Large intestine (tissue), 3 donors: ENCODE data around the gene SUN3. TPM values are rescaled to one million over a fixed set of nuclear protein-coding genes. Genes with fewer than 3 reads are reported as not detected.
"Not testable (repeated sequence)": the region's sequence is repeated elsewhere in the genome, so short reads cannot be mapped to it uniquely, and the experiment has no call there.

Source experiments
- DNase-seq, 2 donors: peaks; one replicate each; pipeline versions ENCODE4 v3.0.0 to v3.0.0-alpha.2; 2013
- H3K27ac ChIP-seq: one replicate; pipeline ENCODE4 v1.5.1; 2013; ENCODE audit warnings: low read length
- H3K27me3 ChIP-seq: 2 replicates; pipeline ENCODE4 v1.6.1; 2013; ENCODE audit warnings: low read length; ENCODE audit not compliant: control insufficient read depth, insufficient read depth
- H3K36me3 ChIP-seq: 2 replicates; pipeline ENCODE4 v1.6.1; 2013; ENCODE audit warnings: low read length; ENCODE audit not compliant: control insufficient read depth, insufficient read depth
- H3K4me1 ChIP-seq: one replicate; pipeline ENCODE4 v1.6.1; 2013; ENCODE audit warnings: low read length; ENCODE audit not compliant: control insufficient read depth, insufficient read depth
- H3K4me3 ChIP-seq: one replicate; pipeline ENCODE4 v1.5.1; 2013; ENCODE audit warnings: low read length
- H3K9me3 ChIP-seq: one replicate; pipeline ENCODE4 v1.6.1; 2013; ENCODE audit warnings: mild to moderate bottlenecking, low read depth, low read length, moderate library complexity; ENCODE audit not compliant: control insufficient read depth
- WGBS: methylation state at CpG from one replicate; pipeline ENCODE4 v1.1.5; 2013; ENCODE audit warnings: low lambda C conversion rate; ENCODE audit not compliant: insufficient coverage; 5-methylcytosine and 5-hydroxymethylcytosine counted together
- polyA plus RNA-seq: library from polyadenylated mRNA; unstranded; fragments of 120-200 nt; gene quantifications from one replicate; pipeline ENCODE4 v1.2.1, GENCODE V29; 2013

SUN3 gene
- polyA plus RNA-seq, 1 donor = not detected

DNA sequence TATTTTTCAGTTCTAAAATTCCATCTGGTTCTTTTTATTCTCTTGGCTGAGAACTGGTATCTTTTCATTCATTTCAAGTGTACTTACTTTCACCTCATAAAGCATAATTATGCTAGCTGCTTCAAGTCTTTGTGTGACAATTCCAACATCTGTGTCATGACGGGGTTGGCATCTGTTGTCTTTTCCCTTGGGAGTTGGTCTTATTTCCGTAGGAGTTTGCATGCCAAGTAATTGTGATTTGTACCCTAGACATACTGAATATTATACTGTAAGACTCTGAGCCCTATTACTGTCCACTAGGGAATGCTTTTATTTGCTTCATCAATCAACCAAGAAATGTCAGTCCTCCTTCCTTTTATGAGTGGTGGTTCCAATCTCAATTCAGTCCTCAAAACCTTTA, 24.9 kb downstream of the SUN3 start:
- Histone ChIP-seq H3K4me1 (no peaks in the 10 kb centered on the region), H3K9me3 (no peaks in the 10 kb centered on the region)
- no CpG with 5 or more reads among the region's 2 CpGs for WGBS

DNA sequence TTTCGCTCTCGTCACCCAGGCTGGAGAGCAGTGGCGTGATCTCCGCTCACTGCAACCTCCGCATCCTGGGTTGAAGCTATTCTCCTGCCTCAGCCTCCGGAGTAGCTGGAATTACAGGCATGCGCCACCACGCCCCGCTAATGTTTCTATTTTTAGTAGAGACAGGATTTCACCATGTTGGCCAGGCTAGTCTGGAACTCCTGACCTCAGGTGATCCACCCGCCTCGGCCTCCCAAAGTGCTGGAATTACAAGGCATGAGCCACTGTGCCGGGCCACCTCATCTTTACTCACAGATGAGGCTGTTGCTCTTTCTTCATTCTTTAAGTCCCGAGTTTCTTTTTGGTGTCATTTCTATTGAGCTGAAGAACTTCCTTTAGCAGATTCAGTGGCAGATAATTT, 28.7 kb downstream of the SUN3 start:
- WGBS = no CpG with 5 or more reads among the region's 13 CpGs
- not testable (repeated sequence) for H3K4me3 ChIP-seq, H3K27me3 ChIP-seq, DNase-seq, H3K4me1 ChIP-seq, H3K36me3 ChIP-seq, H3K27ac ChIP-seq, H3K9me3 ChIP-seq

More for the DNA sequence above, 24.9 kb downstream of the SUN3 start:
- no peaks in the 10 kb centered on the region for H3K36me3 ChIP-seq
- DNase-seq = no peak
- H3K27ac ChIP-seq = no peak overlapping the region
- no peaks in the 10 kb centered on the region for H3K27me3 ChIP-seq
- H3K4me3 ChIP-seq = no peak overlapping the region

- Histone ChIP-seq H3K36me3 (no peaks in the 10 kb centered on the region), H3K9me3 (no peaks in the 10 kb centered on the region), H3K27ac (no peak overlapping the region), H3K4me3 (no peak overlapping the region), H3K4me1 (no peaks in the 10 kb centered on the region), H3K27me3 (no peaks in the 10 kb centered on the region)
- WGBS = 94% methylated on average over 1 of the region's 12 CpGs
- no peak for DNase-seq
Measured at GRCh38 chr7:47999413-47999812, 29.5 kb downstream of the SUN3 start.

GRCh38 chr7:47992446-47992845, 36.5 kb downstream of the SUN3 start:
- peaks cover 9% of the 10 kb centered on the region for H3K4me1 ChIP-seq
- no peaks in the 10 kb centered on the region for H3K27me3 ChIP-seq
- H3K9me3 ChIP-seq = no peaks in the 10 kb centered on the region
- 66% methylated on average over 3 of the region's 3 CpGs for WGBS
- H3K36me3 ChIP-seq = no peaks in the 10 kb centered on the region
- H3K4me3 ChIP-seq = no peak overlapping the region
- no peak for DNase-seq
- H3K27ac ChIP-seq = peak overlapping the region; percentile 67

GRCh38 chr7:47991741-47992311, 37.1 kb downstream of the SUN3 start:
- Histone ChIP-seq H3K27me3 (no peaks in the 10 kb centered on the region), H3K36me3 (no peaks in the 10 kb centered on the region), H3K9me3 (no peaks in the 10 kb centered on the region), H3K4me3 (peak overlapping the region; percentile 52), H3K4me1 (peaks cover 9% of the 10 kb centered on the region), H3K27ac (peak overlapping the region; percentile 67)
- no CpG with 5 or more reads among the region's 26 CpGs for WGBS
- peak; percentile 79 to 92 for DNase-seq

DNA sequence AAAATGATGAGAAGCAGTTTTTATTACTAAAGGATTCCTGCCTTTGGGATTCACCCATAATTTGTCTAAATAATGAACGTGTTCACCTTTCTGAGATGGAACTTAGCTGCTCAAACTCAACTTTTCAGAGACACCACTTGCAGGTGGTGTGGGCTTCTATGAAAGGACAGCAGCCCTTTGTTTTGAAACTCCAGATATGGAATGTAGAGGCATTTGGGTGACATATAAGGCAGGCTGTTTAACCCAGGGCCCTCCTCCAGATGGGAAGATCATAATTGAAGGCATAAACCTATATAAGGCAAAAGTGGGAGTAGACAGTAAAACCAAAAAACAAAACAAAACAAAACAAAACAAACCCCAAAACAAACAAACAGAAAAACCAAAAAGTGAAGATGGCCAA, 37.6 kb downstream of the SUN3 start:
- H3K27ac ChIP-seq = peak overlapping the region; percentile 67
- WGBS = 100% methylated on average over 1 of the region's 1 CpG
- H3K27me3 ChIP-seq = no peaks in the 10 kb centered on the region
- peaks cover 9% of the 10 kb centered on the region for H3K4me1 ChIP-seq
- no peaks in the 10 kb centered on the region for H3K9me3 ChIP-seq
- no peaks in the 10 kb centered on the region for H3K36me3 ChIP-seq
- no peak overlapping the region for H3K4me3 ChIP-seq
- no peak for DNase-seq

- DNase-seq = no peak
- 90% methylated on average over 2 of the region's 5 CpGs for WGBS
Measured at GRCh38 chr7:47990592-47990991, 38.3 kb downstream of the SUN3 start.

GRCh38 chr7:47989607-47990400, 39.1 kb downstream of the SUN3 start:
- WGBS = 60% methylated on average over 2 of the region's 10 CpGs
- not testable (repeated sequence) for H3K27me3 ChIP-seq, H3K4me1 ChIP-seq, H3K36me3 ChIP-seq, H3K9me3 ChIP-seq, H3K4me3 ChIP-seq
- DNase-seq = peak; percentile 35 to 65
- peak overlapping the region; percentile 45 for H3K27ac ChIP-seq

More at GRCh38 chr7:47990592-47990991, 38.3 kb downstream of the SUN3 start:
- no peak overlapping the region for H3K4me3 ChIP-seq
- no peaks in the 10 kb centered on the region for H3K36me3 ChIP-seq
- peaks cover 9% of the 10 kb centered on the region for H3K4me1 ChIP-seq
- no peak overlapping the region for H3K27ac ChIP-seq
- no peaks in the 10 kb centered on the region for H3K27me3 ChIP-seq
- no peaks in the 10 kb centered on the region for H3K9me3 ChIP-seq

DNA sequence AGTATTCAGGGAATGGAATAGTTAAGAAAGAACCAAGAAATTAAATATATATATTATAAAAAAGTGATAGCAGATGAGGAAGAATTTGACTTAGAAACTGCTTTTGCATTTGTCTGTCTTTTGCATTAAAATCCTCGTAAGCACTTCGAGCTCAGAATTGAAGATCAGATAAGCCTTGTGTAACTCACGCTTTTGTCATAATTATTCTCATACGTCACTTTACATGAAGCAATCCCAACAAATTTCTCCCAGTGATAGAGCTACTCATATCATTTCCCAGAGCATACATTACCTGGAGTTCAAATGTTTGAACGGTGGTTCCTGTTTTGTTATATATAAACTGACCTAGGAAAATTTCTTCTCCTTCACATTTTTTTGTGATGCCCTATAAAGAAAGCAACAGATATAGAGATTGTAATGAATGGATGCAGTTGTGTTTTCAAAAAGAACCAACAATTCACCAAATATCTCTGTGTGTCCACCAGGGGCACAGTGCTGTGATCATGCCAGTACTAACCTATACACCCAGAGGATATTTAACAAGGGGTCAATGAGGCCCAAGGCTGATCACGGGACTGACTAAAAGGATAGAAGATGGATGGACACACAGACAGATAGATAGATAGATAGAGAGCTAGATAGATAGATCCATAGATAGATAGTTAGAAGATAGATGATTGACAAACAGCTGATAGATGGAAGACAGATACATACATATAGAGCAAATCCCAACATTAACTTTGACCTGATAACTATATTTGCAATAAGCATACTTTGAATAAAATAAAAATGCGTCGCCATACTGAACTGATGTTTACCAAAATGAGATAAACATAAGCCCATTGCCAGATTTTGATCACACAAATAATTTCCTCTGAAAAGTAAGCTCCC, 40.2 kb downstream of the SUN3 start:
- Histone ChIP-seq H3K4me1 (peaks cover 9% of the 10 kb centered on the region), H3K4me3 (no peak overlapping the region), H3K36me3 (no peaks in the 10 kb centered on the region), H3K9me3 (no peaks in the 10 kb centered on the region), H3K27ac (no peak overlapping the region), H3K27me3 (no peaks in the 10 kb centered on the region)
- DNase-seq = peak in 1 of 2 donors; percentile 10
- WGBS = 75% methylated on average over 6 of the region's 8 CpGs

- no peak for DNase-seq
- Histone ChIP-seq H3K27me3 (no peaks in the 10 kb centered on the region), H3K4me3 (no peak overlapping the region), H3K27ac (no peak overlapping the region), H3K9me3 (no peaks in the 10 kb centered on the region), H3K36me3 (peaks cover 4% of the 10 kb centered on the region), H3K4me1 (peaks cover 10% of the 10 kb centered on the region)
- 58% methylated on average over 2 of the region's 2 CpGs for WGBS
Measured at GRCh38 chr7:47982610-47983009, 46.3 kb downstream of the SUN3 start.
